WI38 (cell line): ENCODE data around the gene FBXO15.

Experiments used
- H3K4me3 ChIP-seq: 2 replicates; pipeline ENCODE4 v1.5.1; 2011; ENCODE audit warnings: low read depth, mild to moderate bottlenecking, control low read depth, low read length
- CTCF ChIP-seq: IDR thresholded peaks from 2 replicates; pipeline ENCODE4 v1.5.1; 2012; ENCODE audit warnings: low read depth, mild to moderate bottlenecking, control low read depth, low read length

FBXO15 gene

GRCh38 chr18:74137920-74138538, 9.6 kb downstream of the FBXO15 start:
- no peak overlapping the region for H3K4me3 ChIP-seq
- TF ChIP-seq CTCF, result no peak

GRCh38 chr18:74132201-74132600, 15.4 kb downstream of the FBXO15 start:
- TF ChIP-seq CTCF, result no peak

GRCh38 chr18:74131124-74131523, 16.5 kb downstream of the FBXO15 start:
- TF ChIP-seq CTCF, result no peak
- no peak overlapping the region for H3K4me3 ChIP-seq

More at GRCh38 chr18:74132201-74132600, 15.4 kb downstream of the FBXO15 start:
- no peak overlapping the region for H3K4me3 ChIP-seq

GRCh38 chr18:74128159-74128558, 19.5 kb downstream of the FBXO15 start:
- TF ChIP-seq CTCF, result no peak
- H3K4me3 ChIP-seq, result no peak overlapping the region

GRCh38 chr18:74126684-74127655, 20.7 kb downstream of the FBXO15 start:
- H3K4me3 ChIP-seq, result no peak overlapping the region
- no peak for TF ChIP-seq CTCF

- no peak for TF ChIP-seq CTCF
- H3K4me3 ChIP-seq, result no peak overlapping the region
These were observed 23.0 kb downstream of the FBXO15 start for GRCh38 chr18:74124642-74125041.

- TF ChIP-seq CTCF, result no peak
- H3K4me3 ChIP-seq, result no peak overlapping the region
These were observed 24.4 kb downstream of the FBXO15 start for GRCh38 chr18:74123200-74123599.
